Astrocyte (in vitro differentiated cells and primary cell): Measurements from ENCODE around the gene KCNJ16. TPM values are rescaled to one million over a fixed set of nuclear protein-coding genes. Genes with fewer than 3 reads are reported as not detected.

Experiments used
- DNase-seq: peaks from one replicate; pipeline ENCODE4 v3.0.0-alpha.2; 2010; ENCODE audit warnings: low read depth
- FAIRE-seq: peaks from 2 replicates; lab custom pipeline; 2011; peaks lifted over from hg19 to GRCh38; lab: Jason Lieb, UNC
- H2AFZ ChIP-seq: 2 replicates; pipeline ENCODE4 v1.6.0; 2012; ENCODE audit warnings: low read depth, low read length, inconsistent platforms
- H3K27ac ChIP-seq: 2 replicates; pipeline ENCODE4 v1.5.1; 2011; ENCODE audit warnings: low read depth, low read length, inconsistent platforms
- H3K27me3 ChIP-seq: 2 replicates; pipeline ENCODE4 v1.6.0; 2011; ENCODE audit warnings: low read length, inconsistent platforms; ENCODE audit not compliant: insufficient read depth
- H3K36me3 ChIP-seq: 2 replicates; pipeline ENCODE4 v1.5.1; 2011; ENCODE audit warnings: low read length, inconsistent platforms; ENCODE audit not compliant: insufficient read depth
- H3K4me1 ChIP-seq: 2 replicates; pipeline ENCODE4 v1.5.1; 2011; ENCODE audit warnings: low read length, inconsistent platforms; ENCODE audit not compliant: insufficient read depth
- H3K4me2 ChIP-seq: 2 replicates; pipeline ENCODE4 v1.6.0; 2012; ENCODE audit warnings: low read length, inconsistent platforms
- H3K4me3 ChIP-seq: 2 replicates; pipeline ENCODE4 v1.5.1; 2011; ENCODE audit warnings: low read depth, mild to moderate bottlenecking, low read length, inconsistent platforms; ENCODE audit not compliant: insufficient read depth
- H3K79me2 ChIP-seq: 2 replicates; pipeline ENCODE4 v1.6.0; 2012; ENCODE audit warnings: mild to moderate bottlenecking, low read length, inconsistent platforms; ENCODE audit not compliant: insufficient read depth
- H3K9ac ChIP-seq: 2 replicates; pipeline ENCODE4 v1.6.0; 2012; ENCODE audit warnings: mild to moderate bottlenecking, low read length, inconsistent platforms
- H3K9me3 ChIP-seq: 2 replicates; pipeline ENCODE4 v1.5.1; 2012; ENCODE audit warnings: low read depth, mild to moderate bottlenecking, low read length, inconsistent platforms; ENCODE audit not compliant: insufficient read depth
- H4K20me1 ChIP-seq: 2 replicates; pipeline ENCODE4 v1.6.0; 2012; ENCODE audit warnings: low read length, inconsistent platforms; ENCODE audit not compliant: insufficient read depth
- H3K27ac Mint-ChIP-seq: one replicate; pipeline ENCODE4 v1.8.0; 2021; ENCODE audit warnings: mild to moderate bottlenecking, mixed read lengths; ENCODE audit not compliant: unreplicated experiment
- H3K27me3 Mint-ChIP-seq: one replicate; pipeline ENCODE4 v1.8.0; 2021; ENCODE audit warnings: low read depth, mixed read lengths; ENCODE audit not compliant: unreplicated experiment
- H3K36me3 Mint-ChIP-seq: one replicate; pipeline ENCODE4 v1.8.0; 2021; ENCODE audit warnings: low read depth, mixed read lengths; ENCODE audit not compliant: unreplicated experiment
- H3K4me1 Mint-ChIP-seq: one replicate; pipeline ENCODE4 v1.8.0; 2021; ENCODE audit warnings: low read depth, mixed read lengths; ENCODE audit not compliant: unreplicated experiment
- H3K4me3 Mint-ChIP-seq: one replicate; pipeline ENCODE4 v1.8.0; 2021; ENCODE audit warnings: mild to moderate bottlenecking, moderate library complexity, mixed read lengths; ENCODE audit not compliant: unreplicated experiment
- H3K9me3 Mint-ChIP-seq: one replicate; pipeline ENCODE4 v1.8.0; 2021; ENCODE audit warnings: mild to moderate bottlenecking, mixed read lengths; ENCODE audit not compliant: unreplicated experiment
- EZH2 ChIP-seq: IDR thresholded peaks from 2 replicates; pipeline ENCODE4 v1.6.1; 2012; ENCODE audit warnings: mild to moderate bottlenecking, low read length, inconsistent platforms; ENCODE audit not compliant: insufficient read depth
- total RNA-seq: library from RNA; stranded (reverse); gene quantifications from 2 replicates; pipeline ENCODE4 v1.2.1, GENCODE V29; 2021
- TF ChIP-seq, protein P1 (sequence below): IDR thresholded peaks from 2 replicates; pipeline ENCODE4 v1.5.1; 2011; ENCODE audit warnings: low read depth, mild to moderate bottlenecking, inconsistent platforms, low read length, moderate library complexity; ENCODE audit not compliant: insufficient read depth

KCNJ16 gene
- total RNA-seq, 1 donor from 2014 or later, result 0.73 TPM

DNA sequence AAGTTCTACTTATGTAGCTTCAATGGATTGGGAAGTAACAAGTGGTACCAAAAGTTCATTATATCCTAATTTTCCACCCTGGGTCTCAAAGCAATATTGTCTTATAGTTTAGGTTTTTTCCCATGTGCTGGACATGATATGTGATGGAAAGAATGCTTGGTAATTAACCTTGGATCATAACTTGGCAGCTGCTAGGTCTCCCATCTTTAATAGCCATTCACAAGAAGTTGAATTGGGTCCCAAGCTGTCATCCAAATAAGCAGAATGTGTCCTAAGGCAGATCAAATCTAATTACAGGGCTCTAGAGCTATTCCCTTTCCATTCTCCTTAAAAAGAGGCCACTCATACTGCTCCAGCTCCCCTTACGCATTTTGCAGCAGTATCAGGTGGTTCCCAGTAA lies 44.7 kb upstream of the KCNJ16 start:
- no peak for DNase-seq
- no peaks in the 10 kb centered on the region for H3K36me3 ChIP-seq
- H3K79me2 ChIP-seq, result no peaks in the 10 kb centered on the region
- no peak overlapping the region for H3K4me3 Mint-ChIP-seq
- H3K27ac ChIP-seq, result no peak overlapping the region
- TF ChIP-seq EZH2, result no peak
- TF ChIP-seq, protein P1, sequence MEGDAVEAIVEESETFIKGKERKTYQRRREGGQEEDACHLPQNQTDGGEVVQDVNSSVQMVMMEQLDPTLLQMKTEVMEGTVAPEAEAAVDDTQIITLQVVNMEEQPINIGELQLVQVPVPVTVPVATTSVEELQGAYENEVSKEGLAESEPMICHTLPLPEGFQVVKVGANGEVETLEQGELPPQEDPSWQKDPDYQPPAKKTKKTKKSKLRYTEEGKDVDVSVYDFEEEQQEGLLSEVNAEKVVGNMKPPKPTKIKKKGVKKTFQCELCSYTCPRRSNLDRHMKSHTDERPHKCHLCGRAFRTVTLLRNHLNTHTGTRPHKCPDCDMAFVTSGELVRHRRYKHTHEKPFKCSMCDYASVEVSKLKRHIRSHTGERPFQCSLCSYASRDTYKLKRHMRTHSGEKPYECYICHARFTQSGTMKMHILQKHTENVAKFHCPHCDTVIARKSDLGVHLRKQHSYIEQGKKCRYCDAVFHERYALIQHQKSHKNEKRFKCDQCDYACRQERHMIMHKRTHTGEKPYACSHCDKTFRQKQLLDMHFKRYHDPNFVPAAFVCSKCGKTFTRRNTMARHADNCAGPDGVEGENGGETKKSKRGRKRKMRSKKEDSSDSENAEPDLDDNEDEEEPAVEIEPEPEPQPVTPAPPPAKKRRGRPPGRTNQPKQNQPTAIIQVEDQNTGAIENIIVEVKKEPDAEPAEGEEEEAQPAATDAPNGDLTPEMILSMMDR, result no peak
- FAIRE-seq, result no peak
- H3K27me3 Mint-ChIP-seq, result no peaks in the 10 kb centered on the region
- no peaks in the 10 kb centered on the region for H3K4me1 Mint-ChIP-seq
- H3K27me3 ChIP-seq, result no peaks in the 10 kb centered on the region
- H2AFZ ChIP-seq, result no peak overlapping the region
- H4K20me1 ChIP-seq, result no peaks in the 10 kb centered on the region
- H3K4me1 ChIP-seq, result no peaks in the 10 kb centered on the region
- no peaks in the 10 kb centered on the region for H3K9me3 ChIP-seq
- H3K4me3 ChIP-seq, result no peak overlapping the region
- no peak overlapping the region for H3K4me2 ChIP-seq
- H3K9ac ChIP-seq, result no peak overlapping the region
- no peaks in the 10 kb centered on the region for H3K36me3 Mint-ChIP-seq
- no peak overlapping the region for H3K27ac Mint-ChIP-seq
- no peaks in the 10 kb centered on the region for H3K9me3 Mint-ChIP-seq

- Histone ChIP-seq H3K36me3 (no peaks in the 10 kb centered on the region), H3K9ac (no peak overlapping the region), H3K4me1 (no peaks in the 10 kb centered on the region), H2AFZ (no peak overlapping the region), H3K9me3 (no peaks in the 10 kb centered on the region), H3K4me3 (no peak overlapping the region), H4K20me1 (no peaks in the 10 kb centered on the region), H3K79me2 (no peaks in the 10 kb centered on the region), H3K27me3 (no peaks in the 10 kb centered on the region), H3K27ac (no peak overlapping the region), H3K4me2 (no peak overlapping the region)
- Mint-ChIP-seq H3K4me1 (no peaks in the 10 kb centered on the region), H3K27ac (no peak overlapping the region), H3K4me3 (no peak overlapping the region), H3K27me3 (no peaks in the 10 kb centered on the region), H3K36me3 (no peaks in the 10 kb centered on the region), H3K9me3 (no peaks in the 10 kb centered on the region)
- no peak for FAIRE-seq
- DNase-seq, result no peak
- TF ChIP-seq, protein P1, result no peak
- TF ChIP-seq EZH2, result no peak
These were observed 43.7 kb upstream of the KCNJ16 start for GRCh38 chr17:70031341-70031740.

DNA sequence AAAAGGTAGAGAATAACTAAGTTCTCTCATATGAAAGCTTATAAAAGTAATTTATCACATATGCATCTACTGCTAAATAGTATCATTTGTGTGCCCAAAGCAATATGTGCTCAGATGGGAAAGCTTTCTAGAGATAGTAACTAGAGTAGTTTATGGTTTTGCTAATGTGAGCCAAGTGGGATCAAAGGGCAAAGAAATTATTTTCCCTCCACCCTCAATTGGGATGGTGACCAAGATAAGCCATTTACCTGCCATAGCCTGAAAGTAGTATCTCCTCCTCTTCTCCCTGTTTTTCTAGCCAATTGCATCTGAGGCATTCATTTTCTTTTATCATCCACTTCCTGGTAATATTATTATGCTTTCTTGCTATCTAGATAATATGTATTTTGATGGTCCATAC lies 41.9 kb upstream of the KCNJ16 start:
- Histone ChIP-seq H3K4me1 (no peaks in the 10 kb centered on the region), H3K9ac (no peak overlapping the region), H3K36me3 (no peaks in the 10 kb centered on the region), H3K27ac (no peak overlapping the region), H4K20me1 (no peaks in the 10 kb centered on the region), H3K9me3 (no peaks in the 10 kb centered on the region), H3K27me3 (no peaks in the 10 kb centered on the region), H3K4me3 (no peak overlapping the region), H3K79me2 (no peaks in the 10 kb centered on the region), H2AFZ (no peak overlapping the region), H3K4me2 (no peak overlapping the region)
- Mint-ChIP-seq H3K4me3 (no peak overlapping the region), H3K27ac (no peak overlapping the region), H3K4me1 (no peaks in the 10 kb centered on the region), H3K27me3 (no peaks in the 10 kb centered on the region), H3K9me3 (no peaks in the 10 kb centered on the region), H3K36me3 (no peaks in the 10 kb centered on the region)
- FAIRE-seq, result no peak
- no peak for DNase-seq
- no peak for TF ChIP-seq EZH2
- TF ChIP-seq, protein P1, result no peak
